Loucy (cell line): Measurements from ENCODE around the gene CD6.

Experiments
- H2AFZ ChIP-seq: fragments of 200-600 bp; sonication (generic); 2 replicates; pipeline ENCODE4 v1.6.0; 2016; ENCODE audit warnings: antibody characterized with exemption, mild to moderate bottlenecking, low read length, moderate library complexity
- H3F3A ChIP-seq: fragments of 200-600 bp; 2 replicates; pipeline ENCODE4 v1.6.0; 2016; ENCODE audit warnings: antibody characterized with exemption, low read depth, mild to moderate bottlenecking
- H3K27me3 ChIP-seq: fragments of 200-600 bp; sonication (generic); 2 replicates; pipeline ENCODE4 v1.6.1; 2014; ENCODE audit warnings: low read length, mild to moderate bottlenecking; ENCODE audit not compliant: insufficient read depth, poor library complexity, severe bottlenecking
- H3K36me3 ChIP-seq: fragments of 200-600 bp; sonication (generic); 2 replicates; pipeline ENCODE4 v1.6.1; 2016; ENCODE audit warnings: low read length; ENCODE audit not compliant: insufficient read depth
- H3K4me1 ChIP-seq: fragments of 200-600 bp; sonication (generic); 2 replicates; pipeline ENCODE4 v1.5.1; 2014; ENCODE audit warnings: low read length, mild to moderate bottlenecking; ENCODE audit not compliant: insufficient read depth, poor library complexity, severe bottlenecking
- H3K4me2 ChIP-seq: fragments of 200-600 bp; sonication (generic); 2 replicates; pipeline ENCODE4 v1.6.0; 2014; ENCODE audit warnings: antibody characterized with exemption, low read length, low read depth, mild to moderate bottlenecking; ENCODE audit not compliant: poor library complexity, severe bottlenecking
- H3K4me3 ChIP-seq: fragments of 200-600 bp; sonication (generic); 2 replicates; pipeline ENCODE4 v1.5.1; 2014; ENCODE audit warnings: low read length, mild to moderate bottlenecking, mixed read lengths; ENCODE audit not compliant: poor library complexity, severe bottlenecking
- H3K79me2 ChIP-seq: fragments of 200-600 bp; sonication (generic); 2 replicates; pipeline ENCODE4 v1.6.1; 2014; ENCODE audit warnings: low read length; ENCODE audit not compliant: insufficient read depth
- H3K9ac ChIP-seq: fragments of 200-600 bp; sonication (generic); 2 replicates; pipeline ENCODE4 v1.6.0; 2014; ENCODE audit warnings: mild to moderate bottlenecking, low read depth, low read length, moderate library complexity; ENCODE audit not compliant: poor library complexity, severe bottlenecking
- H3K9me2 ChIP-seq: fragments of 200-600 bp; sonication (generic); replicated peaks from 2 replicates; pipeline ENCODE4 v1.6.1; 2016; ENCODE audit warnings: low read depth, low read length, mixed read lengths
- H3K9me3 ChIP-seq: fragments of 200-600 bp; sonication (generic); 2 replicates; pipeline ENCODE4 v1.6.1; 2014; ENCODE audit warnings: mild to moderate bottlenecking, antibody characterized with exemption, low read length, low read depth; ENCODE audit not compliant: insufficient read depth
- H4K20me1 ChIP-seq: fragments of 200-600 bp; sonication (generic); 2 replicates; pipeline ENCODE4 v1.6.0; 2014; ENCODE audit warnings: antibody characterized with exemption, low read length, mild to moderate bottlenecking; ENCODE audit not compliant: insufficient read depth, poor library complexity, severe bottlenecking
- CTCF ChIP-seq: fragments of 200-600 bp; sonication (generic); conservative IDR thresholded peaks from 2 replicates; pipeline ENCODE4 v1.5.1; 2014; ENCODE audit warnings: mild to moderate bottlenecking, antibody characterized with exemption, low read length
- EZH2phosphoT487 ChIP-seq: fragments of 200-600 bp; IDR thresholded peaks from 2 replicates; pipeline ENCODE4 v1.6.1; 2018; ENCODE audit warnings: antibody characterized with exemption, mild to moderate bottlenecking, moderate library complexity, borderline replicate concordance

Gene CD6

GRCh38 chr11:61010466-61011228 is 39.2 kb downstream of the CD6 start:
- Histone ChIP-seq H4K20me1 (no peaks in the 10 kb centered on the region), H3K79me2 (no peaks in the 10 kb centered on the region), H3K9me3 (no peaks in the 10 kb centered on the region), H3K4me1 (peaks cover 8% of the 10 kb centered on the region), H3K36me3 (no peaks in the 10 kb centered on the region), H3K4me2 (no peak overlapping the region), H3K27me3 (no peaks in the 10 kb centered on the region), H2AFZ (no peak overlapping the region), H3F3A (no peaks in the 10 kb centered on the region), H3K9ac (no peak overlapping the region), H3K9me2 (no peaks in the 10 kb centered on the region), H3K4me3 (no peak overlapping the region)
- TF ChIP-seq CTCF (no peak), EZH2phosphoT487 (no peak)

- Histone ChIP-seq H3K4me3 (no peak overlapping the region), H3K36me3 (no peaks in the 10 kb centered on the region), H3K9ac (no peak overlapping the region), H3K79me2 (no peaks in the 10 kb centered on the region), H3K27me3 (no peaks in the 10 kb centered on the region), H3K9me3 (no peaks in the 10 kb centered on the region), H3K4me2 (no peak overlapping the region), H3K4me1 (peaks cover 4% of the 10 kb centered on the region), H3F3A (no peaks in the 10 kb centered on the region), H4K20me1 (no peaks in the 10 kb centered on the region), H2AFZ (no peak overlapping the region), H3K9me2 (no peaks in the 10 kb centered on the region)
- TF ChIP-seq EZH2phosphoT487 (no peak), CTCF (no peak)
These were observed 39.9 kb downstream of the CD6 start for GRCh38 chr11:61011229-61011870.

- Histone ChIP-seq H3K9ac (no peak overlapping the region), H3K4me1 (no peaks in the 10 kb centered on the region), H3F3A (no peaks in the 10 kb centered on the region), H3K4me3 (no peak overlapping the region), H3K36me3 (no peaks in the 10 kb centered on the region), H4K20me1 (no peaks in the 10 kb centered on the region), H3K79me2 (no peaks in the 10 kb centered on the region), H3K4me2 (no peak overlapping the region), H3K9me2 (no peaks in the 10 kb centered on the region), H3K27me3 (no peaks in the 10 kb centered on the region), H3K9me3 (no peaks in the 10 kb centered on the region), H2AFZ (no peak overlapping the region)
- no peak for TF ChIP-seq EZH2phosphoT487
- TF ChIP-seq CTCF: no peak
These were observed 40.7 kb downstream of the CD6 start for GRCh38 chr11:61011950-61012736.
